SK-N-MC (cell line): ENCODE results near the gene ALPP.
"Not testable (repeated sequence)": the region's sequence is repeated elsewhere in the genome, so short reads cannot be mapped to it uniquely, and the experiment has no call there.

Experiments
- DNase-seq: peaks from one replicate; pipeline ENCODE4 v3.0.0-alpha.2; 2011; ENCODE audit warnings: low read depth, low spot score
- H3K27ac ChIP-seq: fragments of 200-600 bp; sonication (generic); 2 replicates; pipeline ENCODE4 v1.5.1; 2016; ENCODE audit warnings: mixed run types
- H3K36me3 ChIP-seq: fragments of 200-600 bp; sonication (generic); 2 replicates; pipeline ENCODE4 v1.6.1; 2017; ENCODE audit warnings: antibody characterized with exemption, low read length, mixed read lengths; ENCODE audit not compliant: insufficient read depth
- H3K4me3 ChIP-seq: fragments of 200-600 bp; sonication (generic); 2 replicates; pipeline ENCODE4 v1.5.1; 2016
- H3K9ac ChIP-seq: fragments of 200-600 bp; sonication (generic); 2 replicates; pipeline ENCODE4 v1.8.0; 2017; ENCODE audit warnings: mixed run types, mixed read lengths; ENCODE audit not compliant: insufficient read length
- H3K9me3 ChIP-seq: fragments of 200-600 bp; sonication (generic); 2 replicates; pipeline ENCODE4 v1.6.1; 2017; ENCODE audit warnings: low read depth, mild to moderate bottlenecking, antibody characterized with exemption, low read length, moderate library complexity, mixed read lengths
- EZH2 ChIP-seq: fragments of 200-600 bp; sonication (generic); IDR thresholded peaks from one replicate; pipeline ENCODE4 v1.6.1; 2017; ENCODE audit warnings: antibody characterized with exemption
- FOXP2 ChIP-seq: optimal IDR thresholded peaks from 2 replicates; pipeline ENCODE3; 2011; ENCODE audit warnings: mild to moderate bottlenecking, moderate library complexity; ENCODE audit not compliant: insufficient read depth; ENCODE audit errors: extremely low read length, control extremely low read depth
- POLR2AphosphoS5 ChIP-seq: IDR thresholded peaks from 2 replicates; pipeline ENCODE4 v1.6.1; 2012; ENCODE audit warnings: mild to moderate bottlenecking, low read depth, low read length, borderline replicate concordance

Gene ALPP

DNA sequence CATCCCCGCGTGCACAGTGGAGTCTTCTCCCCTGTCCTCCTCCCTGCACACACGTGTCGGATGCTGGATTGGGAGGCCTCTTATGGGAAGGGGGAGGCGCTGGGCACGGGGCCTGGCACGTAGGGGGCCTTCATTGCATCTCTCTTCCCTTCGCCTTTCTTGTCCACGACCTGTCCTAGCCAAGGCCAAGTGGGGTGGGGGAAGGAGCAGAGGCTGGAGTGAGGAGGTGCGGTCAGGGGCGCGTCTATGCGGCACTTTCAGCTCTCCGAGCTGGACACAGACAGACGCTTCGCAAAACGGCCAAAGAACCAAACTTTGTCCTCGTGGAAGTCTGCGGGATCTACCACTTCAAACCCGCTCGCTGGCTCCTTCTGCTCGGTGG is 41.5 kb downstream of the ALPP start:
- Histone ChIP-seq H3K36me3 (no peaks in the 10 kb centered on the region), H3K27ac (no peak overlapping the region), H3K4me3 (no peak overlapping the region), H3K9me3 (no peaks in the 10 kb centered on the region), H3K9ac (no peak overlapping the region)
- DNase-seq, result no peak
- TF ChIP-seq POLR2AphosphoS5 (no peak), EZH2 (no peak), FOXP2 (no peak)

DNA sequence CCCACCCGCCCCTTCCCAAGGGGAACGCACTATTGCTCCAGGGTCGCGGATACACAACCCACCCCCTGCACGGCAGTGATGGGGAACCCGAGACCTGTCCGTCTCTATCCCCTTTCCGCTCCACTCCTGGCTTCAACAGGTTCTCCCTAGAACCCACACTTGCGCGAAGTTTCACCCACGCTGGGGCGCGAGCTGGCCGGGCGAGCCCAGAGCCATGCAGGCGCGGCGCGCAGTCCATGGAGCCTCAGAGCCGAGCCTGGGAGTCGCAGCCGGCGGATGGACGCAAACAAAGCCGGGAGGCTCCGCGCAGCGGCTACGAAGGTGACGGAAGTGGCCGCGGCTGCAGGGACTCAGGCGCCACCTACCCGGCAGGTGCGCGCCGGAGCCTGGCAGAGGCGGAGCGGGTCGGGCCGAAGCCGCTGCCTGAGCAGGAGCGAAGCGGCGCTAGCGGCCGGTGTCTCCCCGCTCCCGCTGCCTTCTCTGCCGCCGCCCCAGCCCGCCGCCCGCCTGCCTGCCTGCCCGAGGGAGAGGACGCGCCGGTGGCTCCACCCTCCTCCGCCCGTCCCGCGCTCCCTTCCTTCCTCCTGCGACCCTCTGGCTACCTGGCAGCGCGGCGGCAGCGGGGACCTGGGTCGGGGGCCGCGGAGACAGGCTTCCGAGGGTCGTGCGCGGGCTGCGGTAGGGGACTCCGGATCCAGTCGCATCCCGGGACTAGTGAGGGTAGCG is 42.1 kb downstream of the ALPP start:
- H3K9me3 ChIP-seq, result no peaks in the 10 kb centered on the region
- H3K27ac ChIP-seq, result no peak overlapping the region
- DNase-seq, result no peak
- H3K36me3 ChIP-seq, result no peaks in the 10 kb centered on the region
- H3K4me3 ChIP-seq, result no peak overlapping the region
- TF ChIP-seq POLR2AphosphoS5 (no peak), EZH2 (no peak), FOXP2 (no peak)
- no peak overlapping the region for H3K9ac ChIP-seq

DNA sequence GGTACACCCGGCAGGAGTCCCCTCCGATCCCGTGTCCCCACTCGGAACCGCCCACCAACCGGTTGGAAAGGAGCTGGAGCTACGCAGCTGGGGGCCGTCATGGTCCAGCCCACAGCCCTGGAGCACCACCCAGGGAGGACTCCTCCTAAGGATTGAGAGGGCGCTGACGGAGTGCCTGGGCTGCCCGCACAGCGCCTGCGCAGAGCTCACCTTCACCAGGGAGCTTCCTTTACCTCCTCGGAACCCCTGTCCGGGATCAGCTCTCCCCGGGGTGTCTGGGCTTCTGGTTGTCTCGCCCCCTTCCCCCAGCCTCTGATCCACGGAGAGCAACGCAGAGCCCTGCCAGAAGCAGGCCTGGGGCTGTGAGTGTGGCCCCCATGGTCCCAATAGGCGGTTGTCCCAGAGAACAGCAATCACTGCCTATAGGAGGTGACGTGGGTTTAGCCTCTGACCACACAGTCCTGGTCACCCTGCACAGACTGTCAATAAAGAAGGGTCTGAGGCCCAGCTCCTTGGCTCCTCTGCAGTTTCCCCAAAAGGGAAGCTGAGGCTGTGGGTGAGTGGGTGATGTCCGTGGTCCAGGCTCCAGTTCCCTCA is 42.7 kb downstream of the ALPP start:
- Histone ChIP-seq H3K4me3 (no peak overlapping the region), H3K27ac (no peak overlapping the region)
- DNase-seq, result no peak

DNA sequence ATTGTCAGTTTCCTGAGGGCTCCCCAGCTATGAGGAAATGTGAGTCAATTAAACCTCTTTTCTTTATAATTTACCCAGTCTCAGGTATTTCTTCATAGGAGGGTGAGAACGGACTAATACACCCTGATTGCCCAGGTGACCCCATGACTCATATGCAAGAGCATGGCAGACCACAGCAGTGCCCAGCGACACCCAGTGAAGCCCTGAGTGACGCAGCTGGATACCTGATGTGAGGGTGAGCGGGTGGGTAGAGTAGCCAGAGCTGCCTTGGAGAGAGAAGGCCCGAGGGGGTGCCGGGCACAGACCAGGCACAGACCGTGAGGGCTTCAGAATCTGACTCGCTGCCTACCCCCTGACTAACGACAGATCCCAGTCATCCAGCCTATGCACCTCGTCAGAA is 43.5 kb downstream of the ALPP start:
- DNase-seq, result no peak
- no peak overlapping the region for H3K4me3 ChIP-seq
- H3K9me3 ChIP-seq, result no peaks in the 10 kb centered on the region
- no peak for TF ChIP-seq POLR2AphosphoS5
- no peak for TF ChIP-seq EZH2
- TF ChIP-seq FOXP2, result no peak
- H3K9ac ChIP-seq, result no peak overlapping the region
- H3K36me3 ChIP-seq, result no peaks in the 10 kb centered on the region
- no peak overlapping the region for H3K27ac ChIP-seq

More for the DNA sequence above, 42.7 kb downstream of the ALPP start:
- Histone ChIP-seq H3K9me3 (no peaks in the 10 kb centered on the region), H3K9ac (no peak overlapping the region), H3K36me3 (no peaks in the 10 kb centered on the region)
- TF ChIP-seq POLR2AphosphoS5, result no peak
- no peak for TF ChIP-seq FOXP2
- no peak for TF ChIP-seq EZH2

DNA sequence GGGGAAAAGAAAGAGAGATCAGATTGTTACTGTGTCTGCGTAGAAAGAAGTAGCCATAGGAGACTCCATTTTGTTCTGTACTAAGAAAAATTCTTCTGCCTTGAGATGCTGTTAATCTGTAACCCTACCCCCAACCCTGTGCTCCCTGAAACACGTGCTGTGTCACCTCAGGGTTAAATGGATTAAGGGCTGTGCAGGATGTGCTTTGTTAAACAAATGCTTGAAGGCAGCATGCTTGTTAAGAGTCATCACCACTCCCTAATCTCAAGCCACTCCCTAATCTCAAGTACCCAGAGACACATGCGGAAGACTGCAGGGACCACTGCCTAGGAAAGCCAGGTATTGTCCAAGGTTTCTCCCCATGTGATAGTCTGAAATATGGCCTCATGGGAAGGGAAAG is 44.4 kb downstream of the ALPP start:
- not testable (repeated sequence) for DNase-seq, H3K27ac ChIP-seq, H3K9ac ChIP-seq, H3K9me3 ChIP-seq, H3K4me3 ChIP-seq, H3K36me3 ChIP-seq

DNA sequence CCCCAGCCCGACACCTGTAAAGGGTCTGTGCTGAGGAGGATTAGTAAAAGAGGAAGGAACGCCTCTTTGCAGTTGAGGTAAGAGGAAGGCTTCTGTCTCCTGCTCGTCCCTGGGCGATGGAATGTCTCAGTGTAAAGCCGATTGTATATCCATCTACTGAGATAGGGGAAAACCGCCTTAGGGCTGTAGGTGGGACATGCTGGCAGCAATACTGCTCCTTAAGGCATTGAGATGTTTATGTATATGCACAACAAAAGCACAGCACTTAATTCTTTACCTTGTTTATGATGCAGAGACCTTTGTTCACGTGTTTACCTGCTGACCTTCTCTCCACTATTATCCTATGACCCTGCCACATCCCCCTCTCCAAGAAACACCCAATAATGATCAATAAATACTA is 44.9 kb downstream of the ALPP start:
- not testable (repeated sequence) for DNase-seq, H3K36me3 ChIP-seq, H3K27ac ChIP-seq, H3K9me3 ChIP-seq, H3K9ac ChIP-seq, H3K4me3 ChIP-seq

DNA sequence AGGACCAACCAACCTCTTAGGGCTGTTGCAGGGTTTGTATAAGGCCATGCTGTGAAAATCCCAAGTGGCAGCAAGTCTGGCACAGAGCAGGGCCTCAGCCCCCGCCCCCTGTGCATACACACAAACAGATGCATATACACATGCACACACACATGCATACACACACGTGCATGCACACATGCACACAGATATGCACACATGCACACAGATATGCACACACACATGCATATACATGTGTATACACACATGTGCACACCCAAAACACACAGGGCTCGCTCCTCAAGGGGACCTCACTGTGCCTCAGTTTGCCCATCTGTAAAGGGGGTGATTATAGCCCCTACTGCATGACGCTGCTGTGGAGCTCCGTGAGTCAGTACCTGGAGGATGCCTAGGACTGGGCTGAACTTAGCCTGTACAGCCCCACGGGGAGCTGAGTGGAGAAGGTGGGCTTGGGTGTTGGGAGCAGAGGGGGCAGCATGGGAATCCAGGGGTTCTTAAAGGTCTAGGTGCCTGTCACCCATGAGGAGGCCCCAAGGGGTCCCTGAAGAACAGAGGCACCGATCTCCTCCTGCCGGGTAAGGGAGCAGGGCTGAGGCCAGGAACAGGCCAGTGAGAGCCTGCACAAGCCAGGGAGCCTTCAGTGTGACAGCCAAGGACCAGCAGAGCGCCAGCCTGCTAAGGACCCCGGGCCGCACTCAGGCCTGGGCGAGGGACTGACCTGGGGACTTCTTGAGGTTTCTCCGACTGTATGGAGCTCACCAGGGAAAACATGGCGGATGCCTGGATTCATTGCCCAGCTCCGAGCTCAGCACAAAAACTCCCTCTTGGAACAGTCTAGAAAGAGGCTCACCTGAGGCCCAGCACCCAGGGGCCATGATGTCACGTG is 53.4 kb downstream of the ALPP start:
- DNase-seq, result no peak
- no peak overlapping the region for H3K9ac ChIP-seq
- no peaks in the 10 kb centered on the region for H3K9me3 ChIP-seq
- no peak overlapping the region for H3K27ac ChIP-seq
- no peak for TF ChIP-seq FOXP2
- no peak for TF ChIP-seq EZH2
- H3K36me3 ChIP-seq, result no peaks in the 10 kb centered on the region
- H3K4me3 ChIP-seq, result no peak overlapping the region
